PC-3 (cell line): ENCODE measurements around the gene CDH13. TPM values are rescaled to one million over a fixed set of nuclear protein-coding genes. Genes with fewer than 3 reads are reported as not detected.

Source experiments
- ATAC-seq: fragments of 200-7000 bp; cut with Tn5 transposase; 2 replicates; pipeline ENCODE4 v1.9.1; 2020; ENCODE audit warnings: mild to moderate bottlenecking, moderate library complexity
- BruUV-seq: library from RNA; stranded (reverse); fragments of 400-500 nt; replicated peaks from 2 replicates; lab custom pipeline; 2021; lab: Mats Ljungman, UMichigan
- CTCF ChIA-PET: fragments of 300-600 bp; sonication (Branson Sonifier 250); formaldehyde crosslinking; loops from one replicate; lab custom pipeline; 2022; ENCODE audit warnings: antibody characterized with exemption; lab: Charles Lee
- POLR2A ChIA-PET: fragments of 300-600 bp; sonication (Branson Sonifier 250); formaldehyde crosslinking; loops from one replicate; lab custom pipeline; 2022; ENCODE audit warnings: antibody characterized with exemption; ENCODE audit not compliant: unreplicated experiment; lab: Charles Lee
- DNase-seq: peaks from one replicate; pipeline ENCODE4 v3.0.0-alpha.2; 2015
- H2AFZ ChIP-seq: fragments of 300-600 bp; sonication (generic); 2 replicates; pipeline ENCODE4 v1.6.0; 2016; ENCODE audit warnings: antibody characterized with exemption, low read length
- H3F3A ChIP-seq: fragments of 300-600 bp; sonication (generic); one replicate; pipeline ENCODE4 v1.6.0; 2017; ENCODE audit warnings: antibody characterized with exemption, low read length, control low read depth, mild to moderate bottlenecking; ENCODE audit not compliant: unreplicated experiment
- H3K27ac ChIP-seq: fragments of 300-600 bp; sonication (generic); 2 replicates; pipeline ENCODE4 v1.5.1; 2016; ENCODE audit warnings: mild to moderate bottlenecking, low read length
- H3K27me3 ChIP-seq: fragments of 300-600 bp; sonication (generic); 2 replicates; pipeline ENCODE4 v1.6.1; 2016; ENCODE audit warnings: low read length, mixed read lengths
- H3K36me3 ChIP-seq: fragments of 300-600 bp; sonication (generic); 2 replicates; pipeline ENCODE4 v1.6.1; 2016; ENCODE audit warnings: low read depth, mixed run types, low read length, mixed read lengths
- H3K4me1 ChIP-seq: fragments of 300-600 bp; sonication (generic); 2 replicates; pipeline ENCODE4 v1.5.1; 2016; ENCODE audit warnings: low read length; ENCODE audit not compliant: insufficient read depth
- H3K4me2 ChIP-seq: fragments of 300-600 bp; sonication (generic); 2 replicates; pipeline ENCODE4 v1.6.0; 2016; ENCODE audit warnings: low read length
- H3K4me3 ChIP-seq: fragments of 300-600 bp; sonication (generic); 2 replicates; pipeline ENCODE4 v1.5.1; 2016; ENCODE audit warnings: mild to moderate bottlenecking, low read length, mixed read lengths
- H3K79me2 ChIP-seq: fragments of 300-600 bp; sonication (generic); 2 replicates; pipeline ENCODE4 v1.6.1; 2017; ENCODE audit warnings: low read length, mixed read lengths
- H3K9ac ChIP-seq: fragments of 300-600 bp; sonication (generic); 2 replicates; pipeline ENCODE4 v1.6.0; 2016; ENCODE audit warnings: mild to moderate bottlenecking, low read length
- H3K9me2 ChIP-seq: fragments of 300-600 bp; sonication (generic); replicated peaks from 2 replicates; pipeline ENCODE4 v1.6.1; 2016; ENCODE audit warnings: mixed run types, low read length, mixed read lengths
- H3K9me3 ChIP-seq: fragments of 300-600 bp; sonication (generic); 2 replicates; pipeline ENCODE4 v1.6.1; 2016; ENCODE audit warnings: low read length, mixed read lengths
- H4K20me1 ChIP-seq: fragments of 300-600 bp; sonication (generic); 2 replicates; pipeline ENCODE4 v1.6.1; 2016; ENCODE audit warnings: low read length, mixed read lengths
- EZH2 ChIP-seq: fragments of 300-600 bp; sonication (generic); IDR thresholded peaks from one replicate; pipeline ENCODE4 v1.6.1; 2017; ENCODE audit warnings: antibody characterized with exemption, mild to moderate bottlenecking, low read length; ENCODE audit not compliant: unreplicated experiment
- EZH2phosphoT487 ChIP-seq: fragments of 300-600 bp; sonication (generic); IDR thresholded peaks from 2 replicates; pipeline ENCODE4 v1.6.1; 2018; ENCODE audit warnings: mild to moderate bottlenecking, antibody characterized with exemption, low read length, borderline replicate concordance
- intact Hi-C: fragments of 100-400 bp; cut with micrococcal nuclease; formaldehyde crosslinking; loops from 2 replicates; pipeline ENCODE4 v1.9.0; 2023
- total RNA-seq: library from RNA; depleted of rRNA; stranded (reverse); fragments of >200 nt; gene quantifications from 2 replicates; pipeline ENCODE4 v1.2.3, GENCODE V29; 2014
- TF ChIP-seq, protein P1 (sequence below): fragments of 300-600 bp; sonication (generic); conservative IDR thresholded peaks from 2 replicates; pipeline ENCODE4 v1.5.1; 2017; ENCODE audit warnings: antibody characterized with exemption, low read depth, mild to moderate bottlenecking, low read length

Gene CDH13
- total RNA-seq, 1 experiment from 2014 or later = 0.36 TPM

GRCh38 chr16:83530293-83530692, 903.5 kb downstream of the CDH13 start:
- Histone ChIP-seq H3K9me2 (no peaks in the 10 kb centered on the region), H3F3A (no peaks in the 10 kb centered on the region), H3K36me3 (no peaks in the 10 kb centered on the region), H2AFZ (no peak overlapping the region), H3K9ac (no peak overlapping the region), H4K20me1 (no peaks in the 10 kb centered on the region), H3K27me3 (peaks cover 19% of the 10 kb centered on the region), H3K4me1 (no peaks in the 10 kb centered on the region), H3K4me3 (no peak overlapping the region), H3K9me3 (no peaks in the 10 kb centered on the region), H3K79me2 (no peaks in the 10 kb centered on the region), H3K27ac (no peak overlapping the region), H3K4me2 (no peak overlapping the region)
- intact Hi-C loops = no loop called here
- CTCF ChIA-PET = no interaction called here
- TF ChIP-seq, protein P1, sequence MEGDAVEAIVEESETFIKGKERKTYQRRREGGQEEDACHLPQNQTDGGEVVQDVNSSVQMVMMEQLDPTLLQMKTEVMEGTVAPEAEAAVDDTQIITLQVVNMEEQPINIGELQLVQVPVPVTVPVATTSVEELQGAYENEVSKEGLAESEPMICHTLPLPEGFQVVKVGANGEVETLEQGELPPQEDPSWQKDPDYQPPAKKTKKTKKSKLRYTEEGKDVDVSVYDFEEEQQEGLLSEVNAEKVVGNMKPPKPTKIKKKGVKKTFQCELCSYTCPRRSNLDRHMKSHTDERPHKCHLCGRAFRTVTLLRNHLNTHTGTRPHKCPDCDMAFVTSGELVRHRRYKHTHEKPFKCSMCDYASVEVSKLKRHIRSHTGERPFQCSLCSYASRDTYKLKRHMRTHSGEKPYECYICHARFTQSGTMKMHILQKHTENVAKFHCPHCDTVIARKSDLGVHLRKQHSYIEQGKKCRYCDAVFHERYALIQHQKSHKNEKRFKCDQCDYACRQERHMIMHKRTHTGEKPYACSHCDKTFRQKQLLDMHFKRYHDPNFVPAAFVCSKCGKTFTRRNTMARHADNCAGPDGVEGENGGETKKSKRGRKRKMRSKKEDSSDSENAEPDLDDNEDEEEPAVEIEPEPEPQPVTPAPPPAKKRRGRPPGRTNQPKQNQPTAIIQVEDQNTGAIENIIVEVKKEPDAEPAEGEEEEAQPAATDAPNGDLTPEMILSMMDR = no peak
- no peak for TF ChIP-seq EZH2
- DNase-seq (no peak), ATAC-seq (no peak)
- POLR2A ChIA-PET = no interaction called here
- no TSS peak for BruUV-seq

- Histone ChIP-seq H4K20me1 (no peaks in the 10 kb centered on the region), H2AFZ (no peak overlapping the region), H3K4me3 (no peak overlapping the region), H3F3A (no peaks in the 10 kb centered on the region), H3K27me3 (peaks cover 4% of the 10 kb centered on the region; the same call in 1 of the 2 replicates), H3K4me1 (no peaks in the 10 kb centered on the region), H3K9ac (no peak overlapping the region), H3K36me3 (no peaks in the 10 kb centered on the region), H3K79me2 (no peaks in the 10 kb centered on the region), H3K9me3 (no peaks in the 10 kb centered on the region), H3K9me2 (no peaks in the 10 kb centered on the region), H3K4me2 (no peak overlapping the region), H3K27ac (no peak overlapping the region)
- no peak for TF ChIP-seq EZH2phosphoT487
- BruUV-seq = no TSS peak
- no peak for DNase-seq
- POLR2A ChIA-PET = no interaction called here
- CTCF ChIA-PET = no interaction called here
- no peak for ATAC-seq
- intact Hi-C loops = no loop called here
Measured at GRCh38 chr16:83532634-83533033, 905.9 kb downstream of the CDH13 start.

- no peaks in the 10 kb centered on the region for H3F3A ChIP-seq
- no TSS peak for BruUV-seq
- H3K79me2 ChIP-seq = no peaks in the 10 kb centered on the region
- no peak overlapping the region for H3K27ac ChIP-seq
- POLR2A ChIA-PET = no interaction called here
- H2AFZ ChIP-seq = no peak overlapping the region
- no peak overlapping the region for H3K9ac ChIP-seq
- H3K27me3 ChIP-seq = 0 out of 2 replicates have a peak, but pooled peaks cover 1% of the 10 kb centered on the region
- H3K9me2 ChIP-seq = no peaks in the 10 kb centered on the region
- intact Hi-C loops = no loop called here
- H3K36me3 ChIP-seq = no peaks in the 10 kb centered on the region
- H3K4me1 ChIP-seq = no peaks in the 10 kb centered on the region
- no peaks in the 10 kb centered on the region for H4K20me1 ChIP-seq
- DNase-seq (peak; percentile 37), ATAC-seq (no peak)
- no peaks in the 10 kb centered on the region for H3K9me3 ChIP-seq
- H3K4me3 ChIP-seq = no peak overlapping the region
- TF ChIP-seq EZH2phosphoT487 = no peak
- CTCF ChIA-PET = no interaction called here
- H3K4me2 ChIP-seq = no peak overlapping the region
Measured at GRCh38 chr16:83533193-83533592, 906.4 kb downstream of the CDH13 start.

DNA sequence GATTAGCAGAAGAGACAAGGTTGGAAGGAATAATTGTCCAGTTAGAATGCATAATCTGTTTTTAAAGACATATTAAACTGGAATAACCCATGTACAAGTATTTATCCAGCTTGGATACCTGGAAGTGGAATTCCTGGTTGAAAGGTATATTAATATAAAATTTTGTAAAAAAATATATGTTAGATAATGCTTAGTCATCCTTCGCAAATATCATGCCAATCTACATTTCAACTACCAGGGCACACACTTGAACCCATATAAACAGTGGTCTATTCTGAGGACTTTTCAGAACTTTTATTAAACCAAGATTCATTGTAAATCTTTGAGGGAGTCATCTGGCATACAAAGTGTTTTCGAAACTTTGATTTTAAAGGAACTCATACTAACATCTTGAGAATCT, 911.9 kb downstream of the CDH13 start:
- DNase-seq (no peak), ATAC-seq (no peak)
- H2AFZ ChIP-seq = no peak overlapping the region
- no peak overlapping the region for H3K4me3 ChIP-seq
- H3K79me2 ChIP-seq = no peaks in the 10 kb centered on the region
- ChIA-PET CTCF (no interaction called here), POLR2A (no interaction called here)
- H3K4me2 ChIP-seq = no peak overlapping the region
- H3K9ac ChIP-seq = no peak overlapping the region
- H3K27me3 ChIP-seq = no peaks in the 10 kb centered on the region
- no peaks in the 10 kb centered on the region for H3K4me1 ChIP-seq
- BruUV-seq = no TSS peak
- H3K27ac ChIP-seq = no peak overlapping the region
- no peaks in the 10 kb centered on the region for H3F3A ChIP-seq
- intact Hi-C loops = no loop called here
- no peaks in the 10 kb centered on the region for H4K20me1 ChIP-seq
- H3K9me3 ChIP-seq = no peaks in the 10 kb centered on the region
- no peaks in the 10 kb centered on the region for H3K36me3 ChIP-seq
- H3K9me2 ChIP-seq = no peaks in the 10 kb centered on the region
- no peak for TF ChIP-seq EZH2
- TF ChIP-seq, protein P1 = no peak
- no peak for TF ChIP-seq EZH2phosphoT487
